Testis (tissue), 3 donors: ENCODE measurements around the gene ZGLP1. TPM values are rescaled to one million over a fixed set of nuclear protein-coding genes. Genes with fewer than 3 reads are reported as not detected.
"Not testable (repeated sequence)": the region's sequence is repeated elsewhere in the genome, so short reads cannot be mapped to it uniquely, and the experiment has no call there.

ENCODE experiments used
- DNase-seq: peaks from one replicate; pipeline ENCODE4 v3.0.0-alpha.2; 2019
- H3K27ac ChIP-seq, 2 donors: fragments of 200-600 bp; sonication (generic); one replicate each; pipeline ENCODE4 v1.5.1; 2019
- H3K27me3 ChIP-seq: fragments of 200-600 bp; sonication (generic); one replicate; pipeline ENCODE4 v1.5.1; 2019
- H3K36me3 ChIP-seq: fragments of 200-600 bp; sonication (generic); one replicate; pipeline ENCODE4 v1.5.1; 2017; ENCODE audit warnings: low read depth; ENCODE audit errors: missing control alignments
- H3K4me1 ChIP-seq: fragments of 200-600 bp; sonication (generic); one replicate; pipeline ENCODE4 v1.5.1; 2019
- H3K4me3 ChIP-seq, 2 donors: fragments of 200-600 bp; sonication (generic); one replicate each; pipeline ENCODE4 v1.5.1; 2017 to 2019
- H3K9me3 ChIP-seq: fragments of 200-600 bp; sonication (generic); one replicate; pipeline ENCODE4 v1.5.1; 2017
- CTCF ChIP-seq, 3 experiments: fragments of 450-650 bp in 2 of 3; fragments of 200-600 bp in 1 of 3; sonication (generic) in 1 of 3; IDR thresholded peaks; one replicate each; pipeline ENCODE4 v1.5.1; 2016 to 2019; ENCODE audit warnings: antibody characterized with exemption in 3 of 3, mild to moderate bottlenecking in 2 of 3, moderate library complexity in 1 of 3
- POLR2A ChIP-seq: fragments of 450-650 bp; IDR thresholded peaks from one replicate; pipeline ENCODE4 v1.6.1; 2017; ENCODE audit warnings: antibody characterized with exemption, mild to moderate bottlenecking, moderate library complexity
- WGBS, 2 donors: methylation state at CpG; one replicate each; pipeline ENCODE4 v1.1.5; 2018; 5-methylcytosine and 5-hydroxymethylcytosine counted together
- intact Hi-C: fragments of 100-400 bp; cut with DNase I; formaldehyde crosslinking; loops from one replicate; pipeline ENCODE4 v1.15.1; 2023; ENCODE audit warnings: low total_unique reads
- polyA plus RNA-seq: library from polyadenylated mRNA; stranded (reverse); fragments of 350-450 nt; fragmentation: Illumina TruSeq; extraction: RNeasy Lipid Tissue Mini Kit (QIAGEN cat#74804); gene quantifications from one replicate; pipeline ENCODE4 v1.2.3, GENCODE V29; 2014; ENCODE audit warnings: low read depth, low replicate concordance; ENCODE audit not compliant: insufficient read depth
- total RNA-seq, 2 donors: library from RNA; depleted of rRNA; stranded (reverse); fragments of >200 nt; gene quantifications; one replicate each; pipeline ENCODE4 v1.2.3, GENCODE V29; 2016

Gene ZGLP1
- total and polyA plus RNA-seq, 3 donors from 2014 or later, result 10.5 to 22.1 (median 12.8) TPM

DNA sequence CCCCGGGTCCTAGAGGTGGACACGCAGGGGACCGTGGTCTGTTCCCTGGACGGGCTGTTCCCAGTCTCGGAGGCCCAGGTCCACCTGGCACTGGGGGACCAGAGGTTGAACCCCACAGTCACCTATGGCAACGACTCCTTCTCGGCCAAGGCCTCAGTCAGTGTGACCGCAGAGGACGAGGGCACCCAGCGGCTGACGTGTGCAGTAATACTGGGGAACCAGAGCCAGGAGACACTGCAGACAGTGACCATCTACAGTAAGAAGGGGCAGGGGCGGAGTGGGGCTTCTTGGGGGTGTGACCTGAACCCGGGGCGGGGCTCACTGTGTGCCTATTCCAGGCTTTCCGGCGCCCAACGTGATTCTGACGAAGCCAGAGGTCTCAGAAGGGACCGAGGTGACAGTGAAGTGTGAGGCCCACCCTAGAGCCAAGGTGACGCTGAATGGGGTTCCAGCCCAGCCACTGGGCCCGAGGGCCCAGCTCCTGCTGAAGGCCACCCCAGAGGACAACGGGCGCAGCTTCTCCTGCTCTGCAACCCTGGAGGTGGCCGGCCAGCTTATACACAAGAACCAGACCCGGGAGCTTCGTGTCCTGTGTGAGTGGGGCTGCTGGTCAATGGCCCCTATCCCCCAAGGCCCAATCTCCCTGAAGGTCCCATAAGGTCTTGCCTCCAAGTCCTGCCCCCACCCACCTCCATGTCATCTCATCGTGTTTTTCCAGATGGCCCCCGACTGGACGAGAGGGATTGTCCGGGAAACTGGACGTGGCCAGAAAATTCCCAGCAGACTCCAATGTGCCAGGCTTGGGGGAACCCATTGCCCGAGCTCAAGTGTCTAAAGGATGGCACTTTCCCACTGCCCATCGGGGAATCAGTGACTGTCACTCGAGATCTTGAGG lies 25.3 kb downstream of the ZGLP1 start:
- H3K4me3 ChIP-seq, result no peak overlapping the region
- peaks cover 19% of the 10 kb centered on the region for H3K4me1 ChIP-seq
- H3K36me3 ChIP-seq, result no peaks in the 10 kb centered on the region
- no peak for DNase-seq
- H3K27ac ChIP-seq, result no peak overlapping the region
- no peaks in the 10 kb centered on the region for H3K9me3 ChIP-seq
- no peaks in the 10 kb centered on the region for H3K27me3 ChIP-seq
- 89 to 92% methylated on average over 20 to 34 of the region's 34 CpGs for WGBS, 2 donors
- TF ChIP-seq CTCF (IDR thresholded peaks at IDR 0.05), result no peak
- TF ChIP-seq POLR2A, result no peak
- intact Hi-C loops, result no loop called here

DNA sequence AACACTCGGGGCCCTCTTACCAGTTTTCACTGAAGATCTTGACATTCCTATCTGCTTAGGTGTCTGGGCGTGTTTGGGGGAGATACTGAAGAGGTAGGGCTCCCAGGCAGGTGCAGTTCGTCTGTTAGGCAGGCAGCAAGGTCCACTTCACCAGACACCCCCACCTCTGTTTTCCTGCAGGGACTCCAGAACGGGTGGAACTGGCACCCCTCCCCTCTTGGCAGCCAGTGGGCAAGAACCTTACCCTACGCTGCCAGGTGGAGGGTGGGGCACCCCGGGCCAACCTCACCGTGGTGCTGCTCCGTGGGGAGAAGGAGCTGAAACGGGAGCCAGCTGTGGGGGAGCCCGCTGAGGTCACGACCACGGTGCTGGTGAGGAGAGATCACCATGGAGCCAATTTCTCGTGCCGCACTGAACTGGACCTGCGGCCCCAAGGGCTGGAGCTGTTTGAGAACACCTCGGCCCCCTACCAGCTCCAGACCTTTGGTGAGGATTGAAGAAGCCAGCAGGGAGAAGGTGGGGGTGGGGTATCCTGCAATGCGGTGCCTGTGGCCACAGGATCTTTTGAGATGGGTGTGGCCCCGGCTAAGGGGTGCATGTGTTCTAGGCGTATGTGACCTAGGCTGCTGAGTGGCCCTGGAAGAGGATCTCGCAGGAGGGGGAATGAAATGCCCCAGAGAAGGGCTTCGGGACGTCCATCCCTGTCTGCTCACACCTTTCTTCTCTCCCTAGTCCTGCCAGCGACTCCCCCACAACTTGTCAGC lies 26.1 kb downstream of the ZGLP1 start:
- intact Hi-C loops, result no loop called here
- Histone ChIP-seq H3K27me3 (no peaks in the 10 kb centered on the region), H3K9me3 (no peaks in the 10 kb centered on the region), H3K4me1 (peaks cover 14% of the 10 kb centered on the region), H3K36me3 (no peaks in the 10 kb centered on the region), H3K27ac (no peak overlapping the region), H3K4me3 (no peak overlapping the region)
- no peak for DNase-seq
- TF ChIP-seq POLR2A, result no peak
- TF ChIP-seq CTCF (IDR thresholded peaks at IDR 0.05), result no peak
- WGBS, 2 donors, result 82 to 87% methylated on average over 19 to 22 of the region's 23 CpGs

DNA sequence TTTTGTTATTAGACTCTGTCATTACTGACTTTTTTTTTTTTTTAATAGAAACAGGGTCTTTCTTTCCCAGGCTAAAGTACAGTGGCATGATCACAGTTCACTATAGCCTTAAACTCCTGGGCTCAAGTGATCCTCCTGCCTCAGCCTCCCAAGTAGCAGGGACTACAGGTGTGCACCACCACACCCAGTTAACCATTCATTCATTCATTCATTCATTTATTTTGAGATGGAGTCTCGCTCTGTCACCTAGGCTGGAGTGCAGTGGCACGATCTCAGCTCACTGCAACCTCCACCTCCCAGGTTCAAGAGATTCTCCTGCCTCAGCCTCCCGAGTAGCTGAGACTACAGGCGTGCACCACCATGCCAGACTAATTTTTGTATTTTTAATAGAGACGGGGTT lies 27.6 kb downstream of the ZGLP1 start:
- H3K4me1 ChIP-seq, H3K9me3 ChIP-seq, H3K36me3 ChIP-seq, DNase-seq, intact Hi-C loops, H3K27ac ChIP-seq, H3K4me3 ChIP-seq, H3K27me3 ChIP-seq: not testable (repeated sequence)
- WGBS, 2 donors, result 95 to 96% methylated on average over 5 of the region's 5 CpGs

GRCh38 chr19:10279737-10280442 lies 29.7 kb downstream of the ZGLP1 start:
- H3K9me3 ChIP-seq, result no peaks in the 10 kb centered on the region
- no peaks in the 10 kb centered on the region for H3K36me3 ChIP-seq
- no peaks in the 10 kb centered on the region for H3K4me1 ChIP-seq
- intact Hi-C loops, result no loop called here
- 84 to 93% methylated on average over 5 of the region's 5 CpGs for WGBS, 2 donors
- H3K27ac ChIP-seq, result no peak overlapping the region
- H3K27me3 ChIP-seq, result no peaks in the 10 kb centered on the region
- TF ChIP-seq CTCF (IDR thresholded peaks at IDR 0.05), result no peak
- TF ChIP-seq POLR2A, result no peak
- no peak overlapping the region for H3K4me3 ChIP-seq
- no peak for DNase-seq

DNA sequence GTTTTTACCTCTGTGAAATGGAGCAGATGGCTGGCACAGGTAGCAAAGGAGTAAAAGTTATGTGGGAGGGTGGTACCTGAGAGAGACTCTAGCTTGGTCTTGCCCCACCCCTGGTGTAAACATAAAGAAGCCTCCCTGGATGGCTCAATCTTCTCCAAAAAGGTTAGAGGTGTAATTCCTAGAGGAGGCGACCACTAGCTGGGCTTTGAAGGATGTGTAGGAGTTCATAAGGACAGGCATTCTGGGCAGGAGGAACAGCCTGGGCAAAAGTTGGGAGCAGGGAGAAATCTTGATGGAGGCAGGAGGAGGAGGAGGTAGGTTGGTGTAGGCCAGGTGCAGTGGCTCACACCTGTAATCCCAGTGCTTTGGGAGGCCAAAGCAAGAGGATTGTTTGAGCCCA lies 30.7 kb downstream of the ZGLP1 start:
- Histone ChIP-seq H3K9me3 (no peaks in the 10 kb centered on the region), H3K27me3 (no peaks in the 10 kb centered on the region), H3K27ac (no peak overlapping the region), H3K4me1 (no peaks in the 10 kb centered on the region), H3K36me3 (no peaks in the 10 kb centered on the region), H3K4me3 (no peak overlapping the region)
- TF ChIP-seq CTCF (IDR thresholded peaks at IDR 0.05), result no peak
- no peak for TF ChIP-seq POLR2A
- WGBS, 2 donors, result 86 to 100% methylated on average over 1 of the region's 1 CpG
- no peak for DNase-seq
- intact Hi-C loops, result no loop called here
